ENCODE results near the gene SLC44A5.

- TF ChIP-seq POLR2A (IDR thresholded peaks at IDR 0.05) (no peak), CTCF (IDR thresholded peaks at IDR 0.05 in 8 of 11, conservative IDR thresholded peaks at IDR 0.05 in 3 of 11) (no peak)
These were observed 268.1 kb downstream of the SLC44A5 start for GRCh38 chr1:75342786-75343185.

Data from spleen (tissue), 7 donors.